HuH-7.5 (cell line): ENCODE results near the gene REPIN1.

Source experiments
- DNase-seq: peaks from one replicate; pipeline ENCODE4 v3.0.0; 2011; ENCODE audit warnings: low spot score

The REPIN1 gene

DNA sequence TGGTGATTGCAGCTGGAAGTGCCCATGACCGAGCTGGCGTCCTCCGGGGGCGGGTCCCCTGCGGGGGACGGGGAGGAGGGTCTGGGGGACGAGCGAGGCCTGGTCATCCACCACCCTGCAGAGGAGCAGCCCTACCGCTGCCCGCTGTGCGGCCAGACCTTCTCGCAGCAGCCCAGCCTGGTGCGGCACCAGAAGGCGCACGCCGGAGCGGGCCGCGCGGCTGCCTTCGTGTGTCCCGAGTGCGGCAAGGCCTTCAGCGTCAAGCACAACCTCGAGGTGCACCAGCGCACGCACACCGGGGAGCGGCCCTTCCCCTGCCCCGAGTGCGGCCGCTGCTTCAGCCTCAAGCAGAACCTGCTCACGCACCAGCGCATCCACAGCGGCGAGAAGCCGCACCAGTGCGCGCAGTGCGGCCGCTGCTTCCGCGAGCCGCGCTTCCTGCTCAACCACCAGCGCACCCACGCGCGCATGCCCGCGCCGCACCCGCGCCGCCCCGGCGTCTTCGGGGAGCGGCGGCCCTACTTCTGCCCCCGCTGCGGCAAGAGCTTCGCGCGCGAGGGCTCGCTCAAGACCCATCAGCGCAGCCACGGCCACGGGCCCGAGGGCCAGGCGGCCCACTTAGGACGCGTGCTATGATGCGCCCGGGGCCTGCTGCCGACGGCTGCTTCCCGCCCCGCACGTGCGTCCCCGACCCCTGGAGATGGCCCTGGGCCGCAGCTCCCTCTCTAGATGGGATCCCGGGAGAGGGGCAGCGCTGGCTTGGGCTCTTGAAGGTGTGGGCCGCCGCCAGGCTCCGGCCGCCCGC, 39.2 kb downstream of the REPIN1 start:
- DNase-seq: no peak

DNA sequence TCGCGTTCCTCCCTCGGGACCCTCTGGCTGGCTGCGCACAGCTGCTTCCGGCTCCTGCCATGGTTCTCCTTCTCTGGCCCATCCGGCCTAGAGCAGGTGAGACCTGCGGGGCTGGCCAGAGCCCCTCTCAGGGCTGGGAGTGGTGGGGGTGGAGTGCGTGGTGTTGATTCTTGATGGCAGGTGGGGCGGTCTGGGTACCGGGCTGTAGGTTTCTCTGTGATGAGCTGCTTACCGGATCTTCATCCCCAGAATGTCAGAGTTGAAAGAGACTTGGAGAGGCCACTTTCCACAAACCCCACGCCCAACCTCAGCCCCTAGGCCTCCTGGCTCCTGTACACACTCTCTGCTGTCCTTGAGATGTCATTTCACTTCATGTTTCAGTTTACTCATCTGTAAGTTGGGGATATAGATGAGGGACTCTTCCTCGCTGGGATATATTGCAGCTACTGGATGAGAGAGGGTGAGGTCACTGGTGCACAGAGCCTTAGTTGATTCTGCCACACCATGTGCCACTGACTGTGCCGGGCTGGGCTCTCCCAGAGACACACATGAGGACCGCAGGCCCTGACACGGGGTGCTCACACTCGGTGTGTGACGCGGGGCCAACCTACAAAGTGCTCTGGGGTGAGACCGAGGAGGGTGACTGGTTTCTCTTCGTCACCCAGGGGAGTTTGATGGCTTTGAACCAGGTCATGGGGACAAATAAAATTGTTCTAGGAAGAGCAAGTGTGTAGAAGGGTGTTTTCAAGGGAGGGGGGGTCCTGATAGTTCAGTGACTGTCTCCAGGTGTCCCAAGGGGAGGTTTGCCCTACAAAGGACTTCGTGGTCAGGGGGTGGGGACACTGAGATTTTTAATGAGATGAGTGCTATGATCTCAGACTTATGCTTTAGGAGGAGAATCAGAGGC, 40.0 kb downstream of the REPIN1 start:
- no peak for DNase-seq

DNA sequence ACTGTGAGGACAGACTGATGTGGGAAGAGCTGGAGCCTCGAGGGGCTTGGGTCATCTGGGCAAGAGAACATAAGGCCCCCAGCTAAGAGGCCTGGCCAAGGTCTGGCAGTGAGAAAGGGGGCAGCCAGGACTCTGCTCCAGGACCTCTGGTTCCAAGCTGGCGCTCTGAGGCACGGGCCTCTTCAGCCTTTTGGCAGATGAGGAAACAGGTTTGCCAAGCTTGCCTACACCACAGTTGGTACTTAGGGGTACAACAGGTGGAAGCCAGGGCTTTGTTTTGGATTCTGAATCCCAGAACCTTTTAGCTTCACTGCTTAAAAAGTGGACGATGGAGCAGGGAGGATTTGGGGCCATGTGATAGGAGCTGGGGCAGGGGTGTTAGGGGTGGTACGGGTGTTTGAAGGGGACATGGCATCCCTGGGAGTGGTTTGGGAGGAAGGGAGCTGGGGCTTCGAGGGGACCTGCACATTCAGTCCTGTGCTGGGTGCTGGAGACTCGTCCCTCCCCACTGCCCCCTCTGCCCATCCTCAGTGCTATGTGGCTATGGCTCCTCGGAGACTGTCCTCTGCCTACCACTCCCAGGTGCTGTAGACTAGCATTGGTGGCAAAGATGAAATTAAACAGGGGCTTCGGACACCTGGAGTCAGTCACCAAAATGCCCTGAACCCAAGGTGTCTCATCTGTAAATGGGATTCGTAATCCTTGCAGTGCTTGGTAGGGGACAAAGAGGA, 40.8 kb downstream of the REPIN1 start:
- DNase-seq: no peak

DNA sequence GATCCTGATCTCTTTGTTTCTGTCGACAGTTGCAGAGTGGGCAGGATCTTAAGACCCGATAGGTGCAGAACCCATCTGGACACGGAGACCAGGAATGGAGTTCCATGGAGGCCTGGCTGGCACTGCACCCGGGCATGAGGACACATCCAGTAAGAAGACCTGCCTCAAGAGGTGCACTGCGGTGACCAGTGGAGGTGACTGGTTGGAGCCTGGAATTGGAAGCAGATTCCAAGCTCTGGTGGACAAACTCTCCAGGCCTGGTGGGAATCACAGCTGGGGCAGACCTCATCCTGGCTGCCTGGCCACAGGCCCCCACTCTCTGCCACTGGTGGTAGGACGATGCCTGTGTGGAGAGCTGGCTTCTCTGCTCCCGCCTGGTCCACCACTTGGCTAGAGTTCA, 41.5 kb downstream of the REPIN1 start:
- no peak for DNase-seq

DNA sequence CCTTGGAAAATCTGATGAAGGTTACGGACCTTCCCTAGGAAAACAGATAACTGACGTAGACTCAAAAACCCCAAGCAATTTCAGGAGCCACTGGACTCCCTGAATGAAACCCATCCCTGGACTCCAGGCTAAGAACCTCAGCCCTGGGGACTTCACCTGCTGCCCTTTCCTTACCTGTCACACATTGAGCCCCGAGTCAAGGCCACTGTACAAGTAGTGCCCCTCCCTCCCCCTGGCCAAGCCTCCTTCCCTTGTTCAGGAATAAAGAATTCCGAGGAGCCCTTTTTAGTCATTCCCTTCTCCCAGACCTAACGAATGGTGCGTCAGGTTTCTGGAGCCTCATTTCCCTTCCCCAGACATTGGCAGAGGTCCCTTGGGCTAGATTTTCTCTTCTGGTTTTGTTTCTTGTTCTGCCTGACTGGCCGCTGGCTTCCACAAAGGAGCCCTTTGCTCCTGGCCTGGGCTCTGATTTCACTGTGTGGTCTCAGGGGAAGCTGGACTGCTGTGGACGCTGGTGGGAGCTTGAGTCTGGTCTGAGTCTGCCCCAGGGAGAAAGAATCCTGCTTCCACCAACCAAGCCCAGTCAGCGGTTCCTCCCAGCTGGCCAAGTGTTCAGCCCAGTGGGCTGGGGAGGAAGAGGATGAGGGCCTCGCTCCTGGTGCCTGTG, 42.2 kb downstream of the REPIN1 start:
- no peak for DNase-seq

DNA sequence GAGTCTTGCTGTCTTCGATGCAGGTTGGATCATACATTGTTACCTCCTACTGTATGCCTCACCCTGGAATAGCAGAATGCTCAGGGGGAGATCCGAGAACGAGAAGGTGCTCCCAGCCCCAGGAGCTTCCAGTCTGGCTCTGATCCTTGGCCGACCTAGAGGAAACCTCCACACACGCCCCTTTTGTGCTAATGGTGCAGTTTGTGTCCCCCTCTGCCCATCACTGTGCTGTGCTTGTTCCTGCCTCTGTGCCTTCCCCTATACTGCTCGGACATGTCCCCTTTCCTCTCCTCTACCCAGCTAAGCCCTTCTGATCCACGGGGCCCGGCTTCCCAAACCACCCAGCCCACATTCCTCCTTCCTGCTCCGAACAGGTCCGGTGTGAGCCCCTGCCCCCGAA, 43.0 kb downstream of the REPIN1 start:
- DNase-seq: no peak

DNA sequence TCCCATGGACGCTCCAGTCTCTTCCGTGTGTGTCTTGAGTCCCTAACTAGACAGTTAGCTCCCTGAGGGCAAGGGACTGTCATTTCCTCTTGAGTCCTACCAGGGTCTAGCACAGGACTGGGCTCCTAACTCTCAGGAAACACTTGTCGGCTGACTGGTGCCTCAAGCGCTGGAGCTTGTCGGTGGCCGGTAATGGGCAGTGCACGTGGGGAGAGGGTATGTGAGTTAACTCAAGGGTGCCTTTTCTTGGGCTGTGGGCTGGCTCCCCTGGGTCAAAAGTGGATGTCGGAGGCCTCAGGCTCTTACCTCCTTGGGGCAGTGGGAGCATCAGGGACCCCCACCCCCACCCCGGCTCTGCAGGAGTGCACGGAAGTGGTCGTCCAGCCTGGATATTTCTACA, 43.4 kb downstream of the REPIN1 start:
- no peak for DNase-seq

DNA sequence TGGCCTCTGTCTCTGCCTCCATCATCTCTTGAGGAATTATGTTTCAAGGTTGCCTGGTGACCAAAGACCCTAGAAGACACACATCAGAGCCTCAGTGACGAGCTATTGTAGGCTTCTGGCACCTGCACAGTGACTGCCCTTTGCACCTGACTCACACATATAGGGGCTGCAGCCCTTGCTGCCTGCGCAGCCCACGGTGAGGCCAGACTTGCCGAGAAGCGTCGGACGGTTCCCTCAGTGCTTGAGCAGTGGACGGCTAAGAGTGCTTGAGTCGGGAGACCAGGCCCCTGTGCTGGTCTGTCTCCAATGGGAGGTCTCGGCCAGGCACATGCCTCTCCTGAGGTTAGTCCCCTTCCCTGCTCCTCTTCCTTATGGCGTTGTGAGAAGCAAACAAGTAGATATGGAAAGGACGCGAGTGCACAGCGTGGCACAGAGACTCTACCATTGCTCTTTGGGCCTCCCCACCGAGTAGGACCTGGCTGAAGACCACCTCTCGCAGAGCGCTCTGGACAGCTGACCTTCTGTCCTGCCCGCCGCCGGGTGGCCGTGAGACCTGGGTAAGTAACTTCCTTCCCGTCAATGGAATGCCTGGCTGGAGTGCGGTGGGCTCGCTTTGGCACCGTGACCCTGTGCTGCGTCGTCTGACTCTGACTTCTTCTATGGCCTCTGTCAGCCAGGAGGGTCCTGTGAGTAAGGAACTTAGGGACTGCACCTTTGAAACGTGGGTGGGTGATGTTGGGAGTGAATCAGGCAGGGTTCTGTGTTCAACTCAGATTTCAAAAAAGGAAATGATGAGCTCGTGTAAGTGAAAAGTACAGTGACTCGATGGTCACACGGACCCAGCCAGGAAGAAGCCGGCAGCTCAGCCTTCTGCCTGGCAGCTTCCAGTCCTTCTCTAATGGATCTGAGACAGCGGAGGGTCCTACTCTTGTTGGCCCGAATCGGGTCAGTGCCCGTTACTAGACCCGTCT, 44.2 kb downstream of the REPIN1 start:
- no peak for DNase-seq

DNA sequence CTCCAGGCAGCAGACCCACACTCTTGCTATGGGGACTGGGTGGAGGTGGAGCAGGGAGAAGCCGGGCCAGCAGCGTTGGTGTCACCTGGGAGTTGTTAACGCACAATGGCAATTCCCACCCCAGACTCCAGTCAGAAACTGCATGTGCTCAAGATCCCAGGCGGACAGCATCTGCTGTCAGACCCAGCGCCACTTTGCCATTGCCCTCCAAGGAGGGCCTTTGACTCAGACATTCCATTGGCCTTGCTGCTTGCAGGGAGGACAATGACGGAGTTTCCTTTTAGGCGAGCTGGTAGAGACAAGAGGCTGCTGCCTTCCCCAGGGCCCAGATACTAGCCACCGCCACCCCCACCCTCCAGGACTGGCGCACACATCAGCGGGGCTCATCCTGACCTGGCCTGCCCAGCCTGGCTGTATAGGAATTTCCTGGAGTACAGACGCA, 45.0 kb downstream of the REPIN1 start:
- DNase-seq: no peak

DNA sequence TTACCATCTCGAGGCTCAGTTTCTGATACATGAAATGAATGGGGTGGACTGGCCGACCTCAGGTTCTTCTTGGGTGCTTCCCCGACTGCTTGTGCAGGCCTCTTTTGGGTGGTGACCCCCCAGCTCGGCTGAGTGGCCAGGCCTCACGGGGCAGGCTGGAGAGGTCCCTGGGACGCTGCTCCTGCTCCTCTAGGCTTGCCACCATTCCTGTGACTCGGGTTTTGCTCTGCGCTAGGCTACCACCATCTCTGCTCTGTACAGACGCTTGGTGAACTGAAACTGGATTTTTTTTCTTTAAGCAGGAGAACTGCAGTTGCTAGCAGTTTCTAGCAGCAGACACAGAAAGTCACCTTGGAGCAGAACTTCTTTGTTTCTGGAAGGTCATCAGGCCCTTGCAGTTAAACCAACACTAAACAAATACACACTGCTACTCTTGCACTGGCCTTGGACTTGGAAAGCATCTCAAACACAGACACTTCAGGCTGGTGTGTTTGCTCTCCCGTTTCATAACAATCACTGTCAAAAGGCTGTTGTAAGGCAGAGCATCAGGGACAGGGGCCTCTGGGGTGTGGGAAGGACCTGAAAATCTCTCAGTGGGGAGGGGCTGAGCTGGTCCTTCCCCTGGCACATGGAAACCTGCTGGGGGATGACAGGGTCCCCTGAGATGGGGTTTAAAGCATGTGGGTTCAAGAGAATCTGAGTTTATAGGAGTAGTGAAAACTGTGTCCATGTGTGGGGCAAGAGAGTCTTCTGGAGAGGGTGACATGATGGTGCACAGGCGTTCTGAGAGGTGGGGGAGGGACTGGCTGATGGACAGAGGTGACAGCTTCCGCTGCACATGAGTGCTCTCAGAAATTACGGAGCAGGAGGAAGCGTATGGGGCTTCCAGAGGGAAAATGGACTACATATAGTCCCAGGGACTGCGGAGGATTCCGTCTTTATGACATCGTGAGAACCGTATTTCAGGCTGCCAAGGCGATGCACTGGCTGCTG, 46.8 kb downstream of the REPIN1 start:
- no peak for DNase-seq

DNA sequence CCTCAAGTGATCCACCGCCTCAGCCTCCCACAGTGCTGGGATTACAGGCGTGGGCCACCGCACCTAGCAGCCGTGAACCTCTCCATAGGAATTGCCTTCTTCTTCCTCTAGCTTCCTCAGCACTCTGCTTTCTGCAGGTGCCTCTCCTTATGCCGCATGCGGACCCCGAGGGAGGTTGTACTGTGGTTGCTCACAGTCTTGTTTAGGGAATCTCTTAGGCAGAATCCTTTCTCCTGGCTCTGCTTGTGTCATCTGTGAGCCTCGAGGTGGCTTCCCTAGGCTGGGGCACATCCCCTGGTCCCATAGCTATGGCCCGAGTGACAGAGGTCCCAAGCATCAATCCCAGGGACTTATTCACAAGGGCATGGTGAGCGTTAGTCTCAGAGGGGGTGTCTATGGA, 48.6 kb downstream of the REPIN1 start:
- no peak for DNase-seq

DNA sequence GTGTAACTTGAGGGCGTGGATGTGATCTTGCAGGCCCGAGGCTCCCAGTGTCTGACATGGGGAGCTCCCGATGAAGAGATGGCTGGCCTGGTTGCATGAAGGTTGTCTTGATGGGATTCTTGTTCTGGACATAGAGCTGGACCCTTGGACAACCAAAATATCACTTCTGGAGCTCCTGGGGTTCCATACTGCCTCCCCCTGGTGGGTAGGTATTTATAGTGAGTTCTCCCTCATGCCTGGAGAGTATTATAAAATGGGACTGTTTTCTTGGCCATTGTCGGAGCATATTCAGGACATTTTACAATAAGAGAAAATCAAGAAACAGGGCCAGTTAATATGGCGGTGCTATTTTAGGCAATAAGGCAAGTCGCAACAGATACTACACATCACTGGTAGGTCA, 49.2 kb downstream of the REPIN1 start:
- no peak for DNase-seq

DNA sequence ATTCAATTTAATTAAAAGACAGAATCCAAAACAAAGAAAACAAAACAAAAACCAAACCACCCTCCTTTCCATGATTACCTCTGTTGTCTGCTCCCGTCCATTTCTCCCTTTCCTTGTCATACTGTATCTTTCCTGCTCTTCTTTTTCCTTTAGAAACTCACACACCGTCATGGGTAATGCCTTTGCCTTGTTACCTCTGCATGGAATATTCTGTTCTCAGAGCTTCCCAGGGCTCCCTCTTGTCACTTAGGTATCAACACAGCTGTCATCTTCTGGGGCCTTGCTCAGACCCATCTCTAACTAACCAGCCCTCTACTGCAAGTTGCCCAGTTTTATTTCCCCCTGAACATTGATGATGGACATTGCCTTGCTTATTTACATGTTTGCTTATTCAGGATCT, 51.6 kb downstream of the REPIN1 start:
- DNase-seq: no peak

DNA sequence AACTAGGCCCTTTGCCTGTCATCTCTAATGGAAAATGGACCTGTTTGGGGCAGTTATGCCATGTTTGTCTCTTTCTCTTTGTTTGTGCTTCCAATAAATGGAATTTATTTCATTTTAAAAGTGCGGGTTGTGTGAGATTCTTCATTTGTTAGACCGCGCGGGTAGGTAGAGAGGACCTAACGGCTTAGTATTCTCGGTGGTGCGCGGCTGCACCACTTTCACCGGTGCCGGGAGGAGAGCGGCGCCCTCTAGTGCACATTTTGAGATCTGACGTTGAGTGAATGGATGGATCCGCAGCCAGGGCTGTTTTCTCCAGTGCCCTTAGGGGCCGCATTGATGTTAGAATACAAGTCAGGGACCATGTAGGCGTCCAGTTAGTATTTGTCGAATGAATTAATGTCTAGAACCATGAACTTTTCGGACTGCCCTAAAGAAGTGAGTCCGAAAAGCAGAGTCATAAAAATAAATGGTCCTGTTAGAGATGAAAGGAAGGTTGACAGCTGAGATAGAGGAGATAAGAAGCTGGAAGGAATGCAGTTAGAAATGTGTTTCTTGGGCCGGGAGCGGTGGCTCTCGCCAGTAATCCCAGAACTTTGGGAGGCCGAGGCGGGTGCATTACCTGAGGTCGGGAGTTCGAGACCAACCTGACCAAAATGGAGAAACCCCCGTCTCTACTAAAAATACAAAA, 52.5 kb downstream of the REPIN1 start:
- DNase-seq: peak; percentile 86

DNA sequence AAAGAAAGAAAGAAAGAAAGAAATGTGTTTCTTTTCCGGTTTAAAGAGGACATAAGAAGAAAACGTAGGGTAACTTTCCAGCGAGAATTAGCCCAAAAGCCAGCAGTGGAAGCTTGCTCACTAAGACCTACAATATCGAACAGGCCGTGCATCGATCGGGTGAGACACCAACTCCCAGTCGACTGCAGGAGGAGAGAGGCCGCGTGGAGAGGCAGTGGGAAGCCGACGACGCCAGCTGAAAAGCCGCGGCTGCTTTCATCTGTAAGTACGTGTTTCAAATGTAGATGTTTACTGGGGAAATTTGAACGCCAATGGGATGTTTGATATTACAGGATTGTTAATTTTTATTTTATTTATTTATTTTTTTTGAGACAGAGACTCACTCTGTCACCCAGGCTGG, 53.2 kb downstream of the REPIN1 start:
- no peak for DNase-seq
